Measurements from ENCODE around the gene TENM4. TPM values are rescaled to one million over a fixed set of nuclear protein-coding genes. Genes with fewer than 3 reads are reported as not detected.

Gene TENM4
- polyA plus RNA-seq, 1 donor from 2014 or later, result 16.8 TPM

- Histone ChIP-seq H3K27ac (ENCODE audit: low read length) (no peak overlapping the region), H3K9me3 (ENCODE audit: low read length) (no peaks in the 10 kb centered on the region), H3K9ac (ENCODE audit: low read length) (no peak overlapping the region), H3K9me2 (ENCODE audit: insufficient read depth, low read length) (no peaks in the 10 kb centered on the region), H3K27me3 (ENCODE audit: insufficient read depth, low read depth, low read length) (no peaks in the 10 kb centered on the region), H3K79me2 (replicated peaks; ENCODE audit: insufficient read depth, low read length) (no peaks in the 10 kb centered on the region), H3K36me3 (ENCODE audit: insufficient read depth, low read length) (peaks cover 9% of the 10 kb centered on the region), H3K4me3 (ENCODE audit: low read length) (no peak overlapping the region), H3F3A (ENCODE audit: insufficient read depth, low read length, poor library complexity, severe bottlenecking) (no peaks in the 10 kb centered on the region), H3K4me2 (ENCODE audit: low read length) (no peak overlapping the region), H4K20me1 (ENCODE audit: insufficient read depth) (no peaks in the 10 kb centered on the region), H2AFZ (ENCODE audit: low read depth, low read length) (no peak overlapping the region)
- TF ChIP-seq POLR2AphosphoS5 (IDR thresholded peaks at IDR 0.05) (no peak), TAF1 (IDR thresholded peaks at IDR 0.05; ENCODE audit: low read depth) (no peak), MXI1 (conservative IDR thresholded peaks at IDR 0.05; ENCODE audit: poor library complexity, severe bottlenecking) (no peak), EZH2 (IDR thresholded peaks at IDR 0.05; ENCODE audit: borderline replicate concordance, insufficient read depth, low read length, poor library complexity, severe bottlenecking) (no peak), EP300 (conservative IDR thresholded peaks at IDR 0.05; ENCODE audit: poor library complexity, severe bottlenecking) (no peak), SMC3 (conservative IDR thresholded peaks at IDR 0.05; ENCODE audit: poor library complexity) (no peak), REST (IDR thresholded peaks at IDR 0.05; ENCODE audit: borderline replicate concordance) (no peak)
Observed at GRCh38 chr11:78802058-78802761, 638.6 kb downstream of the TENM4 start.

- H3K9me3 ChIP-seq (ENCODE audit: low read length), result no peaks in the 10 kb centered on the region
- no peak overlapping the region for H3K27ac ChIP-seq (ENCODE audit: low read length)
- H3K27me3 ChIP-seq (ENCODE audit: insufficient read depth, low read depth, low read length), result no peaks in the 10 kb centered on the region
- H3K9me2 ChIP-seq (ENCODE audit: insufficient read depth, low read length), result no peaks in the 10 kb centered on the region
- no peak overlapping the region for H3K4me2 ChIP-seq (ENCODE audit: low read length)
- no peak overlapping the region for H2AFZ ChIP-seq (ENCODE audit: low read depth, low read length)
- H3K36me3 ChIP-seq (ENCODE audit: insufficient read depth, low read length), result peaks cover 10% of the 10 kb centered on the region
- H4K20me1 ChIP-seq (ENCODE audit: insufficient read depth), result no peaks in the 10 kb centered on the region
- H3K4me3 ChIP-seq (ENCODE audit: low read length), result no peak overlapping the region
- H3F3A ChIP-seq (ENCODE audit: insufficient read depth, low read length, poor library complexity, severe bottlenecking), result no peaks in the 10 kb centered on the region
- TF ChIP-seq EP300 (conservative IDR thresholded peaks at IDR 0.05; ENCODE audit: poor library complexity, severe bottlenecking), result no peak
- no peak for TF ChIP-seq POLR2AphosphoS5 (IDR thresholded peaks at IDR 0.05)
- TF ChIP-seq REST (IDR thresholded peaks at IDR 0.05; ENCODE audit: borderline replicate concordance), result no peak
- no peaks in the 10 kb centered on the region for H3K79me2 ChIP-seq (replicated peaks; ENCODE audit: insufficient read depth, low read length)
- H3K9ac ChIP-seq (ENCODE audit: low read length), result no peak overlapping the region
Observed at GRCh38 chr11:78801161-78801884, 639.5 kb downstream of the TENM4 start.
